NCI-H146 (cell line): ENCODE results near the gene CENPB.
A peak's percentile ranks its signal among the peaks of the same experiment; 100 is the strongest.
"Not testable (repeated sequence)": the region's sequence is repeated elsewhere in the genome, so short reads cannot be mapped to it uniquely, and the experiment has no call there.

ENCODE experiments used
- DNase-seq: peaks from one replicate; lab custom pipeline; 2025; lab: John Stamatoyannopoulos, UW

CENPB gene

GRCh38 chr20:3786665-3787323 lies at the start of gene CENPB:
TSS of gene CENPB (minus strand) at chr20:3786740. CDS start at chr20:3786483, 257 bp downstream.
- DNase-seq = peak; percentile 89

GRCh38 chr20:3836132-3836531 lies 49.6 kb upstream of the CENPB start:
- no peak for DNase-seq

- DNase-seq = not testable (repeated sequence)
These were observed 43.4 kb upstream of the CENPB start for GRCh38 chr20:3829891-3830290.

GRCh38 chr20:3828798-3829197 lies 42.3 kb upstream of the CENPB start:
- DNase-seq = no peak

GRCh38 chr20:3826420-3826819 lies 39.9 kb upstream of the CENPB start:
- no peak for DNase-seq

GRCh38 chr20:3825526-3825925 lies 39.0 kb upstream of the CENPB start:
- DNase-seq = no peak

GRCh38 chr20:3823881-3824280 lies 37.3 kb upstream of the CENPB start:
- no peak for DNase-seq

GRCh38 chr20:3821996-3822395 lies 35.5 kb upstream of the CENPB start:
- no peak for DNase-seq

GRCh38 chr20:3820901-3821727 lies 34.6 kb upstream of the CENPB start:
- no peak for DNase-seq

GRCh38 chr20:3820048-3820900 lies 33.7 kb upstream of the CENPB start, which contains the start of gene AP5S1:
TSS of gene AP5S1 (plus strand) at chr20:3820547. CDS start at chr20:3822118, 1,571 bp downstream.
- peak; percentile 96 for DNase-seq

GRCh38 chr20:3819411-3820047 lies 33.0 kb upstream of the CENPB start:
- DNase-seq = no peak

- peak; percentile 86 for DNase-seq
These were observed 31.9 kb upstream of the CENPB start for GRCh38 chr20:3818155-3819151.

GRCh38 chr20:3815703-3816315 lies 29.3 kb upstream of the CENPB start:
- DNase-seq = no peak

- DNase-seq = no peak
These were observed 28.5 kb upstream of the CENPB start for GRCh38 chr20:3814928-3815495.

- no peak for DNase-seq
These were observed 27.5 kb upstream of the CENPB start for GRCh38 chr20:3813848-3814581.

- no peak for DNase-seq
These were observed 26.7 kb upstream of the CENPB start for GRCh38 chr20:3812975-3813847.

GRCh38 chr20:3812259-3812681 lies 25.7 kb upstream of the CENPB start:
- DNase-seq = no peak
